Cardiac muscle cell (in vitro differentiated cells and primary cell): Measurements from ENCODE around the gene PROX2. TPM values are rescaled to one million over a fixed set of nuclear protein-coding genes. Genes with fewer than 3 reads are reported as not detected.
A peak's percentile ranks its signal among the peaks of the same experiment; 100 is the strongest.

Experiments used
- DNase-seq, 2 donors: peaks; one replicate each; pipeline versions ENCODE4 v3.0.0 to v3.0.0-alpha.2; 2010 to 2017; ENCODE audit warnings: low read depth in 1 of 2, low spot score in 1 of 2
- H3K27ac ChIP-seq: fragments of 200-600 bp; sonication (generic); 2 replicates; pipeline ENCODE4 v1.5.1; 2016
- H3K27me3 ChIP-seq: fragments of 200-600 bp; sonication (generic); 2 replicates; pipeline ENCODE4 v1.6.0; 2016; ENCODE audit warnings: control low read depth
- H3K36me3 ChIP-seq: fragments of 200-600 bp; sonication (generic); 2 replicates; pipeline ENCODE4 v1.5.1; 2016; ENCODE audit warnings: control low read depth
- H3K4me1 ChIP-seq: fragments of 200-600 bp; sonication (generic); 2 replicates; pipeline ENCODE4 v1.8.1; 2017; ENCODE audit warnings: low read depth, mild to moderate bottlenecking, mixed run types
- H3K4me3 ChIP-seq: fragments of 200-600 bp; sonication (generic); 2 replicates; pipeline ENCODE4 v1.5.1; 2016; ENCODE audit warnings: mild to moderate bottlenecking
- H3K9me3 ChIP-seq: fragments of 200-600 bp; sonication (generic); 2 replicates; pipeline ENCODE4 v1.5.1; 2017; ENCODE audit warnings: low read depth, mild to moderate bottlenecking, control low read depth
- polyA plus RNA-seq: library from polyadenylated mRNA; unstranded; fragments of >200 nt; fragmentation: Nextera tagmentation; extraction: Ambion mirVana; gene quantifications from 2 replicates; pipeline ENCODE4 v1.2.1, GENCODE V29; 2016
- total RNA-seq: library from RNA; depleted of rRNA; stranded (reverse); fragments of >200 nt; gene quantifications from 2 replicates; pipeline ENCODE4 v1.2.3, GENCODE V29; 2016
- TF ChIP-seq, protein P1 (sequence below): IDR thresholded peaks from 2 replicates; pipeline ENCODE4 v1.5.1; 2012; ENCODE audit warnings: low read depth, mild to moderate bottlenecking, low read length

PROX2 gene
- total and polyA plus RNA-seq, 2 experiments from 2014 or later, result 0.75 TPM; not detected in 1

DNA sequence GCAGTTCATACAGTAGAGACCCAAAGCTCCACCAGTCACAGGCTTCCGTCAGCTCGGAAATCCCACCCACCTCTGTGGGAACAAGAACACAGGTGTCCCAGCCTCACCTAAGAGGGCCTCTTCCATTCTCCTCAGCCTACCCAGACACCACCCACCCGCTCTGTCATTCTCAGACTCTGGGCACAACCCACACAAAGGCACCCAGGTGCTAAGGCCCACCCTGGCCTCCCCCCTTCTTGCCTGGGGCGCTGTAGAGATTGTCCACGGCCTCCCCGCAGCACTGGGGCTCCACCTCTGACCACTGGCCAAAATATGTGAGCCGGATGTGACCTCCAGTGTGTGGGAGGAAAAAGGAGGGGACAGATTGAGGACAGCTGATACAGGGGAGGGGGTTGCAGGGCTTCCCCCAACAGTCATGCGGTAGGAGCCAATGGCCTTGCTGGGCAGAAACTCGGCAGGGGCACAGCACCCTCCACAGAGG, 33.0 kb upstream of the PROX2 start:
- H3K9me3 ChIP-seq, result no peaks in the 10 kb centered on the region
- TF ChIP-seq, protein P1, sequence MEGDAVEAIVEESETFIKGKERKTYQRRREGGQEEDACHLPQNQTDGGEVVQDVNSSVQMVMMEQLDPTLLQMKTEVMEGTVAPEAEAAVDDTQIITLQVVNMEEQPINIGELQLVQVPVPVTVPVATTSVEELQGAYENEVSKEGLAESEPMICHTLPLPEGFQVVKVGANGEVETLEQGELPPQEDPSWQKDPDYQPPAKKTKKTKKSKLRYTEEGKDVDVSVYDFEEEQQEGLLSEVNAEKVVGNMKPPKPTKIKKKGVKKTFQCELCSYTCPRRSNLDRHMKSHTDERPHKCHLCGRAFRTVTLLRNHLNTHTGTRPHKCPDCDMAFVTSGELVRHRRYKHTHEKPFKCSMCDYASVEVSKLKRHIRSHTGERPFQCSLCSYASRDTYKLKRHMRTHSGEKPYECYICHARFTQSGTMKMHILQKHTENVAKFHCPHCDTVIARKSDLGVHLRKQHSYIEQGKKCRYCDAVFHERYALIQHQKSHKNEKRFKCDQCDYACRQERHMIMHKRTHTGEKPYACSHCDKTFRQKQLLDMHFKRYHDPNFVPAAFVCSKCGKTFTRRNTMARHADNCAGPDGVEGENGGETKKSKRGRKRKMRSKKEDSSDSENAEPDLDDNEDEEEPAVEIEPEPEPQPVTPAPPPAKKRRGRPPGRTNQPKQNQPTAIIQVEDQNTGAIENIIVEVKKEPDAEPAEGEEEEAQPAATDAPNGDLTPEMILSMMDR, result no peak
- no peak overlapping the region for H3K27ac ChIP-seq
- DNase-seq, result no peak
- H3K27me3 ChIP-seq, result no peaks in the 10 kb centered on the region
- no peaks in the 10 kb centered on the region for H3K4me1 ChIP-seq
- H3K36me3 ChIP-seq, result peaks cover 1% of the 10 kb centered on the region
- H3K4me3 ChIP-seq, result no peak overlapping the region

DNA sequence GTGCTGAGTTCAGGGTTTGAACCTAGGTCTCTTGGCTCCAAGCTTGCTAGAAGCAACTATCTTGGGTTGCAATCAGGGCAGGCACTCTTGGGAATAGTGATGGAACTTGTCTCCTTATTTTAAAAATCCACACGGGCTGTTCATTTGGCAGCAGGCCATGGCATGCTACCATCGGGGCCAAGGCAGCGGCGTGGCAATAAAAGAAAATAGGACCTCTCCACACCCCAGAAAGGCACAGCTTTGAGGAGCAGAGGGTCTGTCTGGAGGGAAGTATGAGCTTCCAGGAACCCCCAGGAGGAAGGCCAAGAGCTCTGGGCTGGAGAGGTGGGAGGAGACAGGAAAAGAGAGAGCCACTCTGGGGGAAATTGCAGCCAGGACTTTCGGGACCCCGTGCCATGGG, 31.8 kb upstream of the PROX2 start:
- DNase-seq, result peak in 1 of 2 donors; percentile 32
- H3K27ac ChIP-seq, result no peak overlapping the region
- H3K36me3 ChIP-seq, result peaks cover 8% of the 10 kb centered on the region
- TF ChIP-seq, protein P1, result no peak
- H3K9me3 ChIP-seq, result no peaks in the 10 kb centered on the region
- H3K27me3 ChIP-seq, result no peaks in the 10 kb centered on the region
- H3K4me1 ChIP-seq, result no peaks in the 10 kb centered on the region
- H3K4me3 ChIP-seq, result no peak overlapping the region

DNA sequence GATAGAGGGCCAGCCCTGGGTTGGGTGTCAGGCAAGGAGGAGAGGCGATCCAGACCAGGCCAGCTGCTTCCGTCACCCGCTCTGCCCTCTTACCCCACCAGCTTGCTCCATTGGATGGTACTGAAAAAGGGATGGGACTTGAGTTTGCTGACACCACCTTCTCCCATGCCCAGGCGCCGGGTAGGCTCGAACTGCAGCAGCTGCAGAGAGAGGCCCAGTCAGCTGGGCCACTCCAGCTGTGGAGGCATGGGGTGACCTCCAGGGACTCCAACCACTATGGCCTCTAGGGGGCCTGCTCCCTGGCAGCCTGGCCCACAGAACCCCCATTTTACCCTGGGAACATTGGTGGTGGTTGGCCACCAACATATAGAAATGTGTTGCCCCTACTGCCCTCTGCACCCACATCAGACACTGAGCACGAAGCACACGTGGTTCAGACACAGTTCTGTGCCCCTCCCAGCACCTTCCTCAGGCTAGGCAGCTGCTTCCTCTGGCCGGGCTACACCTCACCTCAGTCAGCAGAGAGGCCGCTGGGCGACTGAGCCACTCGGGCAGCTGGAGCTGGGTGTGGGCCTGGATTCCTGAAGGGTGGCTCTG, 31.1 kb upstream of the PROX2 start:
- H3K27ac ChIP-seq, result no peak overlapping the region
- TF ChIP-seq, protein P1, result peak; percentile 17
- no peaks in the 10 kb centered on the region for H3K9me3 ChIP-seq
- H3K4me3 ChIP-seq, result no peak overlapping the region
- no peaks in the 10 kb centered on the region for H3K27me3 ChIP-seq
- no peak for DNase-seq
- H3K4me1 ChIP-seq, result no peaks in the 10 kb centered on the region
- H3K36me3 ChIP-seq, result peaks cover 14% of the 10 kb centered on the region

DNA sequence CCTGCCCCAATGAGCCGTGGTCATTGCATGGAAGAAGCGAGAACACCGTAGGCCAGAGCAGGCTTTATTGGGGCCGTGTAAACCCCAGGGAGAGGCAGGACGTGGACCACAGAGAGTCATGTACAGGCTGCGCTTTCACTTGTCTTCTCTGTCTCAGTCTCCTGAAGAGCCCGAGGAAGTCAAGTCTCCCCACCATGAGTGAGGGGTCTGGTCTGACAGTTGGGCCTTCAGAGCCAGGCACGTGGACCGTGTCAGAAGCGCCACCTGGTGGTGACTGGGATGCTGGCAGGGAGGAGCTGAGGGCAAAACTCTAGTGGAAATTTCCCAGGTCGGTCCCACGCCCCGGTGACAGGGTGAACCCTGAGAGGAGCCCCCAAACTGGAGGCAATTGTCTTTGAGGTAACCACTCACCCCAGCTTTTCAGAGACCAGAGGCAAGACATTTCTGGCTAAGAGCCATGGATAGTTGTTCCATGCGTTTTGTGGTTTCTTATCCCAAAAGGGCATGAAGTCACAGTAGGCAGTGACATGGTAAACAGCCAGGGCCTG, 29.7 kb upstream of the PROX2 start:
- peaks cover 26% of the 10 kb centered on the region for H3K36me3 ChIP-seq
- peak; percentile 59 to 79 for DNase-seq
- TF ChIP-seq, protein P1, result peak; percentile 99
- no peak overlapping the region for H3K4me3 ChIP-seq
- no peaks in the 10 kb centered on the region for H3K27me3 ChIP-seq
- H3K9me3 ChIP-seq, result no peaks in the 10 kb centered on the region
- H3K27ac ChIP-seq, result no peak overlapping the region
- no peaks in the 10 kb centered on the region for H3K4me1 ChIP-seq

DNA sequence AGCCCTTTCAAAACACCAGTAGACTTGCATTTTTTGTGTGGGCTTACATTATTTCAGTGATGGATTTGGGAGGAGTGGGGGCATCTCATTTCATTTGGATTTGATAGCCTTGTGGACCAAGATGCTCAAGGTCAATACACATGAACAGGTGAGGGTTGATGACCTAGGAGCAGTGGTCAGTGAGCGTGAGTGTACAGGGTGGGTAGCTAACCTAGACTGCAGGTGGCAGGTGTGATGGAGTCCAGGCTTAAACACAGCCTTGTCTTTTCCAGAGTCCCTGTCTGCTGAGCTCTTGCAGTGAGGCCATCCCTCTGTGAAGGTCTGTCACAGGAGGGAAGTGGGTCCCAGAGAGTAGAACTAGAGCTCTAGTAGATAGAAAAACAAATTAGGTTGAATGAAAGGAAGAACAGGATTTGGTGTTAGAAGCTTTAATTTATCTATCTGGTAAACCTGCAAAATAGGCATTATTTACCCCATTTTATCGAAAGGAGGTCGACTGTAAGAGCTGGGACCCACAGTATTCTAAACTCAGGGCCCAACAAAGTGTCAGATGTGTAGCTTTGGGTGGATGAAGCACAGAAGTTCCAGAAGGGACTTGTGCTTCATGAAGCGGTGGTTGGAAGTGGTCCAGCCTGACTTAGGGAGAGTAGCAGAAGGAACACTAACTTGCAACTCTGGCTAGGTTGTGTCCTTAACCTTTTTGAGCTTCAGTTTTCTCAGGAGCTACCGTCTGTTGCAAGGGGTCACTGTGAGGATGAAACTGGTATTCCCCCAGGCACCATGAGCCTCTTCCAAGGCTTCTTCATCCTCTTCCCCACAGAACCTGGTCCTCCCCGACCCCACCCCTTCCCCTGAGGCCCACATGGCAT, 28.9 kb upstream of the PROX2 start:
- H3K27ac ChIP-seq, result no peak overlapping the region
- H3K36me3 ChIP-seq, result peaks cover 34% of the 10 kb centered on the region
- no peak overlapping the region for H3K4me3 ChIP-seq
- no peaks in the 10 kb centered on the region for H3K4me1 ChIP-seq
- DNase-seq, result no peak
- H3K9me3 ChIP-seq, result no peaks in the 10 kb centered on the region
- no peaks in the 10 kb centered on the region for H3K27me3 ChIP-seq
- TF ChIP-seq, protein P1, result no peak
